NCI-H774 (cell line): Measurements from ENCODE around the gene GRIN2D.

Experiments
- DNase-seq: peaks from one replicate; lab custom pipeline; 2025; lab: John Stamatoyannopoulos, UW

The GRIN2D gene

DNA sequence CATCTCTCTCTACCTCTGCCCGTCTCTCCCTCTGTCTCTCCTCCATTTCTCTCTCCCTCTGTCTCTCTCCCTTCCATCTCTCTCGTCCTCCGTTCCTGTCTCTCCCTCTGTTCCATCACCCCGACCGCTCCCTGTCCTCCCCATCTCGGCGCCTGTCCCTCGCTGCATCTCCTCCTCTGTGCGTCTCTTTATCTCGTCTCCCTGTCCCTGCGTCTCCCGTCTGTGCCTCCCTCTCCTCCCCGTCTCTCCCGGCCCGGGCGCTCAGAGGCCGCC, 4.6 kb downstream of the GRIN2D start:
- no peak for DNase-seq

DNA sequence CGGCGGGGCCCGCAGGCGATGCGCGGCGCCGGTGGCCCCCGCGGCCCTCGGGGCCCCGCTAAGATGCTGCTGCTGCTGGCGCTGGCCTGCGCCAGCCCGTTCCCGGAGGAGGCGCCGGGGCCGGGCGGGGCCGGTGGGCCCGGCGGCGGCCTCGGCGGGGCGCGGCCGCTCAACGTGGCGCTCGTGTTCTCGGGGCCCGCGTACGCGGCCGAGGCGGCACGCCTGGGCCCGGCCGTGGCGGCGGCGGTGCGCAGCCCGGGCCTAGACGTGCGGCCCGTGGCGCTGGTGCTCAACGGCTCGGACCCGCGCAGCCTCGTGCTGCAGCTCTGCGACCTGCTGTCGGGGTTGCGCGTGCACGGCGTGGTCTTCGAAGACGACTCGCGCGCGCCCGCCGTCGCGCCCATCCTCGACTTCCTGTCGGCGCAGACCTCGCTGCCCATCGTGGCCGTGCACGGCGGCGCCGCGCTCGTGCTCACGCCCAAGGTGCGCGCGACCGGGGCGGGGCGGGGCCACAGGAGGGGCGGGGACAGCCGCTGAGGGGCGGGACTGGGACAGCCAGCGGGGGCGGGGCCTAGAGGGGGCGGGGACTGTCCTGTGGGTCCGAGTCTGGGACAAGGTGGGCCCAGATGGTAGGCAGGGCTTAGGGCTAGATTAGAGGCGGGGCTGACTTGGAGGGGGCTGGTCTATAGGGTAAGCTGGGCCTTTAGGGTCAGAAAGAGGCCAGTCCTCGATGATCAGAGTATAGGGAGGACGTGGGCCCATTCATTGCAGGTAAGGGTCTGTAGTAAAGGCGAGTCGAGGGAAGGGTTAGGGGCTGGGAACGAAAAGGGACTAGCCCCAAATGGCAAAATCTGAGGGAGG, 5.1 kb downstream of the GRIN2D start:
- peak; percentile 92 for DNase-seq

DNA sequence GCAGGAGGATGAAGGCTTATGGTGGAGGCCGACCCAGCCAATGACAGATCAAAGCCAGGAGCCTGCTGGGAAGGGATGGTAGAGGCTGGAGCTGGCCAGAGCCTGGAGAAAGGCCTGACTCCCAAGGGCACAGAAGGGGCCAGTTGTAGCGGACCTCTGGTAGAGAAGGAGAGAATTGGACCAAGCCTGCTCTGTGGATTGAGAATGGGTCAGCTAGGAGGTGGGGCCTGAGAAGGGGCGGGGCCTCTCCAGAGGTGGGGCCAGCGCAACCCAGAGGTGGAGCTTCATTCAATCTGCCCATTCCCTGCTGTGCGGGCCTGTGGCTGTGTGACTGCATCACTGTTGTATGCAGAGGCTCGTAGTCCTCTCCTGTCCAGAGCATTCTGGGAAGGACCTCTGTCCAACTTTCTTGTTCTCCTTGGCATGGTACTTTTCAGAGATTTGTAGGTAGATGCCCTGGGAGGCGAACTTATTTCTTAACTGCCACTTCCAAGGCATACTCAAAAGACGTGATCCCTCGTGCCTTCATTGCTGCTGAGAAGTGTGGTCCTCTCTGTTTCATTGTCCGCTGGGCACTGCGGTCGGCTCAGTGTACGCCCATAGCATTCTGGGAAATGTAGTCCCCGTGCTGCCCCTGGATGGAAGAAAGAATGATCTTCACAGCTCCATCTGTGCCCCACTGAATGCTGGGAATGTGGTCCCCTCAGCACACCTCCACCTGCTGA, 6.7 kb downstream of the GRIN2D start:
- DNase-seq, result peak; percentile 82

DNA sequence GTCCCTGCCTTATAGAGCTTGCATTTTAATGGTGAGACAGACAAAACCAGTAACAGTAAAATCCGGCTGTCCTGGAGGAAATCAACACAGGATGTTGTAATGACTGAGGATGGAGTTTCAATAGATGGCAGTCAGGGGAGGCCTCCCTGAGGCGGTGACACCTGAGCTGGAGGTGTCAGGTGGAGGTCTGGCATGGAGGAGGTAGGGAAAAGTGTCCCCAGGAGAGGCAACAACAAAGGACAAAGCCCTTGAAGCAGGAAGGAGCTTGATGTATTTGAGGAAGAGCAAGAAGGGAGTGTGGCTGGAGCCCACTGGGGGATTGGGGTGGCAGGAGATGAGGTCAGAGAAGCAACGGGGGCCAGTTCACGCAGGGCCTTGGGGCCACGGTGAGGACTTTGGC, 7.8 kb downstream of the GRIN2D start:
- DNase-seq, result no peak

DNA sequence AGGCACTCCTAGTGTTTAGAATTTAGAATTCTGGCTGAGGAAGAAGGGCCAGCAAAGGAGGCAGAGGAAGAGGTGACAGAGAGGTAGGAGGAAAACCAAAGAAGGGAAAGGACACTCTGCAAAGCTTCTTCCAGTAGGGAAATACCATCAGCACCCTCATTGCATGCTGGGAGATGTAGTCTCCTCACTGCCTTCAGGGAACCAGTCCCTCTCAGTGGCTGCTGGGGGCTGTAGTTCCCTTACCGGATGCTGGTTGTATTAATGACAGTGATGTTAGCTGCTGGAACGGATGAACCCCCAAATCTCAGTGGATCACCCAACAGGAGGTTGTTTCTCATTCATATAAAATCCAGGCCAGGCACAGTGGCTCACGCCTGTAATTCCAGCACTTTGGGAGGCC, 10.1 kb downstream of the GRIN2D start:
- no peak for DNase-seq

DNA sequence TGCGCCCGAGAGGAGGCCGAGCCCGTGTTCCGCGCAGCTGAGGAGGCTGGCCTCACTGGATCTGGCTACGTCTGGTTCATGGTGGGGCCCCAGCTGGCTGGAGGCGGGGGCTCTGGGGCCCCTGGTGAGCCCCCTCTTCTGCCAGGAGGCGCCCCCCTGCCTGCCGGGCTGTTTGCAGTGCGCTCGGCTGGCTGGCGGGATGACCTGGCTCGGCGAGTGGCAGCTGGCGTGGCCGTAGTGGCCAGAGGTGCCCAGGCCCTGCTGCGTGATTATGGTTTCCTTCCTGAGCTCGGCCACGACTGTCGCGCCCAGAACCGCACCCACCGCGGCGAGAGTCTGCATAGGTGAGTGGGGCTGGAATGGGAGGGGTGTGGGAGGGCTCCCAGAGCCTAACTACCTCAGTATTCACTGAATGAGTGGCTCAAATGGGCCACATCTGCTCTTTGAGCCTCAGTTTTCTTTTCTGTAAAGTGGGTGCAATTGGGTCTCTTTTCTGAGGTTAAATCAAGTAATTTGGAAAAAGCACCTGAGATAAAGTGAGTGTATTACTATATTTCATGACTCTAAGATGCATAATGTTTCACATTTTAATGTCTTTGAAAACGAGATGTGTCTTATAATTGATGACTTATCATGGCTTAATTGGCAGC, 11.7 kb downstream of the GRIN2D start:
- no peak for DNase-seq

DNA sequence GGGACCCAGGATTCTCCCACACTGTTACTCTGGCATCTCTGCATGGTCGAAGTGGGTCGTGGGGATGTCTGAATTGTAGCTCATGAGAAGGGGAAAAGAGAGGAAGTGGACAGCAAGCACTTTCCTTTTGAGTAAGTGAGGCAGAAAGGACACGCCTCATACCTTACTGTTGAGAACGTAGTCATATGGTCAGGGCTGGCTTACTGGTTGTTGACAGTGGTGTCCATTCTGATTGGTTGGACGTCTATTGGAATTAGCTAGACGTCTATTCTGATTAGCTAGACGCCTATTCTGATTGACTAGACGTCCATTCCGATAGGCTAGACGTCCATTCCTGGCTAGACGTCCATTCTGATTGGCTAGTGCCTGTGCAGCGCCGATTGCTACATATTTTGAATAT, 12.4 kb downstream of the GRIN2D start:
- DNase-seq, result no peak

DNA sequence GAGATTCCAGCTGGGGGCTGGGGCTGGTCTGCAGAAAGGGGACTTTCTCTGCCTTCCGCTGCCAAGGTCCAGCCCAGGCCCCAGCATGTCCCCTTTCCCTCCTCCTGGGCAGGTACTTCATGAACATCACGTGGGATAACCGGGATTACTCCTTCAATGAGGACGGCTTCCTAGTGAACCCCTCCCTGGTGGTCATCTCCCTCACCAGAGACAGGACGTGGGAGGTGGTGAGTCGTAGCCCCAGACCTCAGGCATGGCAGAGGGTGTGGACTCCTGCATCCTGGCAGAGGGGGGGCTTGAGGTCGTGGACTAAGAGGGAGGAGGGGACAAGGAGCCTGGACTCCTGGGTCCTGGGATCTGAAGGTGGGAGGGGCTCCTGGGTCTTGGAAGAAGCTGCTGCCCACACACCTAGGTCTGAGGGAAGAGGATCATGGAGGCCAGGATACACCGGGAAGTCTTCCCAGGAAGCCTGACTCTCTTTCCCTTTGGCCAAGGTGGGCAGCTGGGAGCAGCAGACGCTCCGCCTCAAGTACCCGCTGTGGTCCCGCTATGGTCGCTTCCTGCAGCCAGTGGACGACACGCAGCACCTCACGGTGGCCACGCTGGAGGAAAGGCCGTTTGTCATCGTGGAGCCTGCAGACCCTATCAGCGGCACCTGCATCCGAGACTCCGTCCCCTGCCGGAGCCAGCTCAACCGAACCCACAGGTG, 20.6 kb downstream of the GRIN2D start:
- DNase-seq, result no peak

DNA sequence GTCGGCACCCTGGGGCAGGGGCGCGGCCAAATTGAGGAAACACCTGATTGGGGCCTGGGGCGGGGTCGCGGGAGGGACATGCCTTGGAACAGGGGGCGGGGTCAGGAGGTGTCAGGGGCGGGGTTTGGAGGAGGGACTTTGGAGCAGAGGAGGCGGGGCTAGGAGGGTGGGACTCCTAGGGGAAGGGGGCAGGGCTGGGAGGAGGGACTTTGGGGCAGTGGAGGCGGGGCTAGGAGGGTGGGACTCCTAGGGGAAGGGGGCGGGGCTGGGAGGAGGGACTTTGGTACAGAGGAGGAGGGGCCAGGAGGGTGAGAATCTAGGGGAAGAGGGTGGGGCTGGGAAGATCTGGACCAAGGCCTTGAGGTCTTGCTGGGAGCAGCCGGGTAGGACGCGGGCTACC, 21.9 kb downstream of the GRIN2D start:
- peak; percentile 51 for DNase-seq

DNA sequence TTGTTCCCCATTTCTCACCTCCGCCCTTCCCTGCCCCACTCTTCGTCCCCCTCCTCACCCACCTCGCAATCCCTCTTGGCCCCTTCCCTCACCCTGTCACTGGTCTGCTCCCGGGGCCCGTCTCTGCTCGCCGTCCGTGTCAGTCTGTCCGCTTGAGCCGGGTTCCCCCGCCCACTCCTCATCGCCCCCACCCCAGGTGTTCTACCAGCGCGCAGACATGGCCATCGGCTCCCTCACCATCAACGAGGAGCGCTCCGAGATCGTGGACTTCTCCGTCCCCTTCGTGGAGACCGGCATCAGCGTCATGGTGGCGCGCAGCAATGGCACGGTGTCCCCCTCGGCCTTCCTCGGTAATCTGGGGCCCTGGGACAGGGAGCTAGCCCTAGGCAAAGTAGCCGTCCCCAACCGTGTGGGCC, 22.3 kb downstream of the GRIN2D start:
- DNase-seq, result no peak

DNA sequence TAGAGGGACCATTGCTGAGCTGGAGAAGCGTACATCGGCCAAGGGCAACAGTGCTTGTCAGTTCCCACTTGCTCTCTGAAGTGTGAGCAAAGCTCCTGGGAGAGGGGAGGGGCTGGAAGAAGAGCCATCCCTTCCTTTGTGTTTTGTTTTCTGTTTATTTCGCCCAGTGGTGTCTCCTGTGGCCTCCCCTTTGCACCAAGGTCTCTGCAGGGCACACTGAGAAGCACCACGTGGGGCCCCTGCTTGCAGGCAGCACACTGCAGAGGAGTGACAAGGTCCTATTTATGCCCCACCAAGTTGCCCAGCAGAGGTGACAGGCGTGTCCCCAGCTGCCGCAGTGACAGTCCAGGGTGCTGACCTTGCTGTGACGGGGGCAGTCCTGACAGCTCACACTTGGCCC, 24.0 kb downstream of the GRIN2D start:
- no peak for DNase-seq

DNA sequence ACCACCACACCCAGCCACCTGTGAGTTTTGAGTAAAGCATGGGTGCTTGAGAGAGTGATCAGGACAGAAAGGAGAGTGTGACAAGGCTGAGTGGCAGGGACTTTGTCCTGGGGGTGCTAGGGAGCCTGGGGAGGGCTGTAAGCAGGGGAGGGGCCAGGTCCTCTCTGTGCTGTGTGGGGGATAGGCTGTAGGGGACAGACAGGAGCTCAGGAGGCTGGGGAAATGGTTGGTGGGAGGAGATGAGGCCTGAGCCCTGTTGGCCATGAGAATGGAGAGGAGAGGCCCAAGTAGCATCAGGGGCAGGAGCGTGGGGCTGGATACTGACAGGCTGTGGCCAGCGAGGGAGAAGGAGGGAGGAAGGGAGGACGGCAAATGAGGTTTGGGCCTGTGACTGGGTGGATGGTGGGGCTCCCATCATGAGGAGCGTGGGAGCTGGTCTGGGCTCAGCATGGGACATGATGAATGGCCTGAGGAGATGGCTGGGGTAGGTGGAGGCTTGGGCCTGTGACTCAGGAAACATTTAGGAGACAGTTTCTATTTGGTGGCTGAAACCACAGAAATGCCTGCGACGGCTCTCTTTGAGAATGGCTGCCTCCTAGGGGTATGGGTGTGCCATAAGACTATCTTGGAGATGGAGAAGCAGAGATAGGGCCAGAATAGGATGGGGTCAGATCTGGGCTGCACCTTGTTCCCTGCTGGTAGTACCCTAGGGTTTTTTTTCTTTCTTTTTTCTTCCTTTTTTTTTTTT, 25.0 kb downstream of the GRIN2D start:
- DNase-seq, result no peak

DNA sequence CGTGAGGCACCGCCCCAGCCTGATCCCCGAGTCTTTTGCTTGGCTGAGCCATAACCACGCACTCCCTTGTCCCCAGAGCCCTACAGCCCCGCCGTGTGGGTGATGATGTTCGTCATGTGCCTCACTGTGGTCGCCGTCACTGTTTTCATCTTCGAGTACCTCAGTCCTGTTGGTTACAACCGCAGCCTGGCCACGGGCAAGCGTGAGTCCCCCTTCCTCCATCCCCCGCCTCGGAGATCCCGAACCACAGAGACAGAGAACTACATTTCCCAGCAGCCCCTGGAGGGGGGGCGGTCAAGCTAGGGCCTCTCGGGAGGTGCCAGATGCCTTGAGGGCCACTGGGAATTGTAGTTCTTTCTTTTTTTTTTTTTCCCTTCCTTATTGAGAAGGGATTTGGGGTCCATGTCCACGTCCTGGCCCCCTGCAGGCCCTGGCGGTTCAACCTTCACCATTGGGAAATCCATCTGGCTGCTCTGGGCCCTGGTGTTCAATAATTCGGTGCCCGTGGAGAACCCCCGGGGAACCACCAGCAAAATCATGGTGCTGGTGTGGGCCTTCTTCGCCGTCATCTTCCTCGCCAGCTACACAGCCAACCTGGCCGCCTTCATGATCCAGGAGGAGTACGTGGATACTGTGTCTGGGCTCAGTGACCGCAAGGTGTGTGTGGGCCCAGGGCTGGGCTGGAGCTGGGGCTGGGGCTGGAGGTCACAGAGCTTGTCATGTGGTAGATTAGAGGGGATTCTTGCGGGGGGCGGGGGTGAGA, 25.9 kb downstream of the GRIN2D start:
- no peak for DNase-seq

DNA sequence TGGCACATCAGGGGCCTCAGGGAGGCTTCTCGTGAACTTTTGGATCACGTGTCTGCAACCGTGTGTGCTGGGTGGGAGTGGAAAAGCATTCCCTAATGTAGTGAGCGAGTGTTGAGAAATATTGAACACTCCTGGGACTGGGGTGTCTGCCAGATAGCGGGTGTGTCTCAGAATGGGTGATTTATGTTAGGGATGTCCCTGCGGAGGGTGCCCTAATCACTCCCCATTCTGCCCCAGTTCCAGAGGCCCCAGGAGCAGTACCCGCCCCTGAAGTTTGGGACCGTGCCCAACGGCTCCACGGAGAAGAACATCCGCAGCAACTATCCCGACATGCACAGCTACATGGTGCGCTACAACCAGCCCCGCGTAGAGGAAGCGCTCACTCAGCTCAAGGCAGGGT, 28.1 kb downstream of the GRIN2D start:
- no peak for DNase-seq

DNA sequence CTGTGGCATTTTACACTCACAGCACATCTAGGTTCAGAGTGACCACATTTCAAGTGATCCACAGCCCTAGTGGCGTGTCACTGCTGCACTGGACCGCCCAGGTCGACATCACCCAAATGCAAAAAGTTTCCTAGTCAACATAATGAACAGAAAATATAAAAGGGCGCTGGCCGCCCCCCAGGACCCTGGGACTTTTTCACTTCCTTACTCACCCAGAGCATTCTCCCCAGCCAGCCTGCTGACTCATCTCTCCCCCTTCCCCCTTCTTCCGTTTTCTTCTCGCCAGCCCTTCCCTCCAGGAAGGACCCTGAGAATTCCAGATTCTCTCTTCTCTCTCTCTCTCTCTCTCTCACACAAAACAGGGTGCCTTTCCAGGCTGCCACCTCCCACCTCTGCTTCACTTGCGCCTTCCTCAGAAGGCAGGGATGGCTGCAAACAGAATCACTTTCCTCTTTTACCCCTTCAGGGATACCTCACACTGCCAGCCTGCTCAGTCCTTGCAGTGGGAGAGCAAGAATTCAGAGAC, 31.3 kb downstream of the GRIN2D start:
- DNase-seq, result no peak

DNA sequence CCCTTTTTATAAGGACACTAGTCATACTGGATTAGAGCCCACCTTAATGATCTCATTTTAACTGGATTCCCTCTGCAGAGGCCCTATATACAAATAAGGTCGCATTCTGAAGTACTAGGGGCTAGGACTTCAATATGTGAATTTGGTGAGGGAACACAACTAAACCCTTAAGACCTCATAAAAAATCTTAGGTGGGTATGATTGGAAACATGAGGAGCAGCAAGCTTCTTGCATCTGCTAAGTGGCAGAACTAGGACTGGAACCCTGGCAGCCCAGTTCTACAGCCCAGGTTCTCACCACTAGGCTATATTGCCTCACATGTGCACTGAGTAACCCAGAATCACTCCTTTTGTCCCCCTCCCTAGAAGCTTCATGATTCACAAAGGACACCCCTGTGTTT, 35.2 kb downstream of the GRIN2D start:
- DNase-seq, result no peak

DNA sequence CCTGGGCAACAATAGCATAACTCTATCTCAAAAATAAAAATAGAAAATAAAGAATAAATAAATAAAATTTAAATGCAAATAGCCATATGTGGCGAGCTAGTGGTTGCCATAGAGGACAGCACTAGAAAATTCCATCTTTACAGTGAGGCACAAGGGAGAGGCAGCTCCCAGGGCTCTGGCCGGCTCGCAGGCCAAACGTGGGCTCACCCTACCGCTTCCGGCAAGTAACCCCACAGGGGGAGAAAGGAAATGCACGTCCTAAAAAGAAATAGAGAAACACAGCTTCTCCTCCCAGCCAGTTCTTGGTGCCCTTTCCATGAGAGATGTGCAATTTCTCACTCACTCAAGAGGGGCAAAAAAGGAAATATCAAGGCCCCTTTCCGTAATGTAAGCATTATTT, 39.9 kb downstream of the GRIN2D start:
- no peak for DNase-seq

DNA sequence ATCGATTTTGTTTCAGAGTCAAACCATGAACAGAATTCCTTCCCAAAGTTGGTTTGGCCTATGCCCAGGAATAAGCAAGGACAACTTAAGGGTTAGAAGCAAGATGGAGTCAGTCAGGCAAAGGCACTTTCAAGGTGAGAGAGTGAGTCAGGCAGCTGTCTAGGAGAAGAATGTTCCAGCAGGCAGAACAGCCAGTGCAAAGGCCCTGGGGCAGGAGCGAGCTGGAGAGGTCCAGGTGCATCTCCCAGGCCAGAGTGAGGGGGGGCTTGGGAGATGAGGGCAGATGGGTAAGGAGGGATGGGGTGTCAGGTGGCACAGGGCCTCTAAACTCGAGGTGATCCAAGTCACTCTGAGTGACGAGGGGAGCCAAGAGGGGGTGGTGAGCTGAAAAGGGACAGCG, 43.1 kb downstream of the GRIN2D start:
- DNase-seq, result no peak

DNA sequence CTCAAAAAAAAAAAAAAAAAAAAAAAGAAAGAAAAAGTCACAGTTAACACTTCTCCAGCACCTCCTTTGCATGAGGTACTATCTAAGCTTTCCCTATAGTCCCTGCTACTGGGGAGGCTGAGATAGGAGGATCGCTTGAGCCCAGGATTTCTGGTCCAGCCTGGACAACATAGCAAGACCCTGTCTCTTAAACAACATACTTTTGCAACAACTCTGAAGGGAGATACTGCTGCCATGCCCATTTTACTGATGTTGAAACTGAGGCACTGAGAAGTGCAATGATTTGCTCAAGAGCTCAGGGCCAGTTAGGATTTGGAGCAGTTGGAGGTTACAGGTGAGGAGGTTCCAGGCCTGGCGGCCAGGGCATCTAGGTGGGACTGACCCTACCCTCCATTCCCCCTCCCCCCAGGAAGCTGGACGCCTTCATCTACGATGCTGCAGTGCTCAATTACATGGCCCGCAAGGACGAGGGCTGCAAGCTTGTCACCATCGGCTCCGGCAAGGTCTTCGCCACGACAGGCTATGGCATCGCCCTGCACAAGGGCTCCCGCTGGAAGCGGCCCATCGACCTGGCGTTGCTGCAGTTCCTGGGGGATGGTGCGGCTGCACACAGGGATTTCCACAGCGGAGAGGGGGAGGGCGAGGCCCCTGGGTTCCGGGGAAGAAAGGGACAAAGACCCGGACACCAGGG, 48.0 kb downstream of the GRIN2D start:
- DNase-seq, result no peak
